Measurements from ENCODE around the gene LSMEM2.
"Not testable (repeated sequence)": the region's sequence is repeated elsewhere in the genome, so short reads cannot be mapped to it uniquely, and the experiment has no call there.

The LSMEM2 gene

DNA sequence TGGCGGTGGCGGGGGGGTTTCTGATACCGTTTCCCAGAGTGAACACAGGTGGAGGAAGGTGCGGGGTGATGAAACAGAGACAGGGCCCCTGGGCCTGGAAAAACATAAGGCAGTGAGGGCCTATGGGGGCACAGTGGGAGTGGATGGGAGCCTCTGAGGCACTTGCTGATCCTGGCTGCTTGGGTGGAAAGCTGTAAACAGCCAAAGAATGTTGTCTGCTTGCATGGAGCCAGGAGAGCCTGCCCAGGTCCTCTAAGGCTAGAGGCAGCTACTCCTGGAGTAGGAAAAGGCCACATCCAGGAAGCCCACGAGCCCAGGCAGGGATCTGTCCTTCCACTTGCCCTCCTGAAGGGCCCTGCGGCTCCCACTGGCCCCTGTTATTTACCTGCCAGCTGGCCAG lies 12.9 kb upstream of the LSMEM2 start:
- Mint-ChIP-seq H3K27me3 (peaks cover 5% of the 10 kb centered on the region), H3K27ac (no peak overlapping the region), H3K4me3 (no peak overlapping the region), H3K9me3 (ENCODE audit: low read depth) (no peaks in the 10 kb centered on the region), H3K4me1 (ENCODE audit: low read depth) (no peaks in the 10 kb centered on the region), H3K36me3 (no peaks in the 10 kb centered on the region)

DNA sequence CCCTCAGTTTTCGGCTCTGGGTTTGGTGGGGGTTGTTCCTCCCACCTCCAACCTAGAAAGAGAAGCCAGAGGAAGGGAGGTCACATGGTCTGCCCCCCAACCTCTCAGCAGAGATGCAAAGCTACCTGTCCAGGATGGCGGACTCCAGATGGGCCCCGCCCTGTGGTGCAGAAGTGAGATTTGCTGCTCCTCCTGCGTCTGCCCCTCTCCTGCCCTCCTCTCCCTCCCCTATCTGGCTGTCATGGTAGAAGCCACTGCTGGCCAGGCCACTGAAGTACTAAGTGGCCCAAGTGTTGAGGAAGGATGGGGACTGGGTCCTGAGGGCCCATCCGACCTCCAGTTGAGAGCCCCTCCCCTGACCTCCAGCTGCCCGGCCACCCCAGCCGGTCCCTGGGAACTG lies 12.1 kb upstream of the LSMEM2 start:
- no peak overlapping the region for H3K4me3 Mint-ChIP-seq
- no peaks in the 10 kb centered on the region for H3K36me3 Mint-ChIP-seq
- H3K27ac Mint-ChIP-seq: no peak overlapping the region
- H3K9me3 Mint-ChIP-seq (ENCODE audit: low read depth): no peaks in the 10 kb centered on the region
- no peaks in the 10 kb centered on the region for H3K4me1 Mint-ChIP-seq (ENCODE audit: low read depth)
- peaks cover 5% of the 10 kb centered on the region for H3K27me3 Mint-ChIP-seq

DNA sequence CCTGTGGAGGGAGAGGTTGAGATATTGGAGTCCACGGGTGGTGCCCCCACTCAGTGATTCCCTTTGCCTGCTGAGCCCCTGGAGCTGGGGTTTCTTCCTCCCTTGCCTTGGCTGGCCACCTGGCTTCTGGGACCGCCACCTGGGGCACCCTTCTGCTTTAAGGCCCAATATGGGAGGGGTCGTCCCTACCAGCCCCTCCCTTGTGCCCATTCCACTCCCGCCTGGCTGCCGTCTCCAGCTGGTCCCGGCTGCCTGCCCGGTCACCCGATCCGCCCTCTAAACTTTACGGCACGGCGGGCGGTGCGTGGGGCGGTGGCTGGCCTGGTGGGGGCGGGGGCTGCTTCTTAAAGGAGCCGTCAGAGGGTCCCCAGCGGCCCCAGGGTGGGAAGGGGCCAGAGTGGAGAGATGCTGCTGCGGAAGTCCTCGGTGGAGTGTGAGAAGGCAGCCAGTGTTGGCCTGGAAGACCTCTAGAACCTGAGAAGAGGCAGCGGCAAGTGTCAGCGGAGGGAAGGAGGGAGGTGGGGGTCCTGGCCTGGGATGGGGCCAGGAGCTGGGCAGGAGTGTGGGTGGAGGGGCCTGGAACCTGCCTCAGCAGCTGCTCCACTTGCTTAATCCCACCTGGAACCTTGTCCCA lies 11.5 kb upstream of the LSMEM2 start:
- Mint-ChIP-seq H3K27me3 (peaks cover 5% of the 10 kb centered on the region), H3K27ac (no peak overlapping the region), H3K4me3 (no peak overlapping the region), H3K36me3 (no peaks in the 10 kb centered on the region), H3K9me3 (ENCODE audit: low read depth) (no peaks in the 10 kb centered on the region), H3K4me1 (ENCODE audit: low read depth) (no peaks in the 10 kb centered on the region)

DNA sequence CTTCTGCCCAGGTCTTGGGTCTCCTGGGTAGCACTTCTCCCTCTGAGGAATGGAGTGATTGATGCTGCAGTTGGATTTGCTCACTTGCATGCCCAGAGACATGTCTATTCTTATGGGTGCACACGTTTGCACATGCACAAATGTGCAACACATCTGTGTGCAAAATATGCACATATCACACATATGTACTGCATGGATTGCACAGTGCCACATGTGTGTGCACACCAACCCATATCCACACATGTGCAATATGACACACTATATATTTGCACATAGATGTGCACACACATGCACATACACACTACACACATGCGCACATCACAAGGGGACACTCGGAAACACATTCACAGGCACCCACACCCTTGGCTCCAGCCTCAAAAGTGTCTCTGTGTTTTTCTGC lies 10.6 kb upstream of the LSMEM2 start:
- H3K4me3 Mint-ChIP-seq: no peak overlapping the region
- H3K27me3 Mint-ChIP-seq: peaks cover 9% of the 10 kb centered on the region
- H3K4me1 Mint-ChIP-seq (ENCODE audit: low read depth): peaks cover 4% of the 10 kb centered on the region
- H3K9me3 Mint-ChIP-seq (ENCODE audit: low read depth): no peaks in the 10 kb centered on the region
- no peaks in the 10 kb centered on the region for H3K36me3 Mint-ChIP-seq
- no peak overlapping the region for H3K27ac Mint-ChIP-seq

DNA sequence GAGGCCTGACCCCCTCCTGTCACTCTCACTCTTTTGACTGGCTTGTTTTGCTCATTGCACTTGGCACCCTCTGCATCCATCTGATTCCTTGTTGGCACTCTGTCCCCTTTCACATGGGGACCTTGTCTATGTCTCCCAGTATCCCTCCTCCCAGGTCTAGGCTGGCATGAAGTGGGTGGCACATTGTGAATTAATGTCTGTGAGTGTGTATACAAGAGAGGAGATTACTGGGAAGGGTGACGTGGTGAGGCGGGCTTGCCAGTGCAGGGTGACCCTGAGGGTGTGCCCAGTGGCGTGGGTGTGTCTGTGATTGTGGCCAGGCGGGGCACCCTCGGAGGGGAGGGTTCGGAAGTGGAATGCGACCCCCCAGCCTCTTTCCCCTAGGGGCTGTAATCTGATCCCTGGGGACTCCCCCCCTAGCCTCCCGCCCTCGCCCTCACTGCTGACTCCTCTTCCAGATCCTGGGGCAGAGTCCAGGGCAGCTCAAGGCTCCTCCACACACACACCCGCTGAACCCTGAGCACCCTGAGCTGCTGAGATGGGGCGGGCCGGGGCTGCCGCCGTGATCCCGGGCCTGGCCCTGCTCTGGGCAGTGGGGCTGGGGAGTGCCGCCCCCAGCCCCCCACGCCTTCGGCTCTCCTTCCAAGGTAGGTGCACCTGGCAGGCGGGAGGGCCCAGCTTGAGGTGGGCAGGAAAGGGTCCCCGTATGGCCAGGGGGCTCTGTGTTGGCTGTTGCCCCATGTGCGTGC lies 10.0 kb upstream of the LSMEM2 start, which contains the start of gene SEMA3B:
SEMA3B (plus strand) TSS at position 445 of the 749 bp plus-strand sequence; CDS start at position 539, 94 bp downstream.
- Mint-ChIP-seq H3K27me3 (peaks cover 9% of the 10 kb centered on the region), H3K9me3 (ENCODE audit: low read depth) (no peaks in the 10 kb centered on the region), H3K27ac (no peak within 1 kb of the TSS), H3K36me3 (no peaks in the 10 kb centered on the region), H3K4me1 (ENCODE audit: low read depth) (peaks cover 4% of the 10 kb centered on the region), H3K4me3 (no peak within 1 kb of the TSS)

DNA sequence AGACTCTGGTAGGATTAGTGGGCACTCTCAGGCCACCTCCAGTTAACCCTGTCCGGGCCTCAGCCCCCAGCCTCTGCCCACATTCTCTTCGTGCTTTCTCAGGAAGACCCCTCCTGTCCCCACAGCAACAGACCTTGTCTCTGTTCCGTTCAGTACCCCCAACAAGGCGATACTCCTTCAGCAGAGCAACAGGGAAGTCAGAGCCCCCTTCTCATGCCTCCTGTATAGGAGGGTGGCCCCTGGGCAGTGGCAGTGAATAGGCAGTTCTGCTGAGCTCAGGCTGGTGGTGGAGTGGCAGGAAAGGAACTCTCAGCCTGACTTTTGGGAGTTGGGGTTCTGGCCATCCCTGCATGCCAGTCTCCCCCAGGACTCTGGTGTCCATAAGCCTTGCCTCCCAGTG lies 9.4 kb upstream of the LSMEM2 start:
- no peaks in the 10 kb centered on the region for H3K36me3 Mint-ChIP-seq
- H3K9me3 Mint-ChIP-seq (ENCODE audit: low read depth): no peaks in the 10 kb centered on the region
- H3K4me1 Mint-ChIP-seq (ENCODE audit: low read depth): peaks cover 10% of the 10 kb centered on the region
- H3K27ac Mint-ChIP-seq: no peak overlapping the region
- H3K27me3 Mint-ChIP-seq: peaks cover 13% of the 10 kb centered on the region
- H3K4me3 Mint-ChIP-seq: no peak overlapping the region

DNA sequence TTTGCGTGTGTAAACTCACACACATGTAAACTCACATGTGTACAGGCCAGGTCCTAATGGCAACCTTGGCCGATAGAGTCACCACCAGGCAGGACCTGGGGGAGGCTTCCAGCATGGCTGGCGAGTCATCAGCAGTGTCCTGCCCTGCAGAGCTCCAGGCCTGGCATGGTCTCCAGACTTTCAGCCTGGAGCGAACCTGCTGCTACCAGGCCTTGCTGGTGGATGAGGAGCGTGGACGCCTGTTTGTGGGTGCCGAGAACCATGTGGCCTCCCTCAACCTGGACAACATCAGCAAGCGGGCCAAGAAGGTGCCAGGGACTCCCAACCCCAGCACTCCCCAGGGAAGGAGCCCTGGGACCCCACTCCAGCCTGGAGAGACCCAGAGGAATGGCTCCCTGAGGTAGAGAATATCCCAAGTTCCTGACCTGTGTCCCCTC lies 8.9 kb upstream of the LSMEM2 start:
- H3K27me3 Mint-ChIP-seq: peaks cover 15% of the 10 kb centered on the region
- no peaks in the 10 kb centered on the region for H3K9me3 Mint-ChIP-seq (ENCODE audit: low read depth)
- H3K36me3 Mint-ChIP-seq: no peaks in the 10 kb centered on the region
- peaks cover 13% of the 10 kb centered on the region for H3K4me1 Mint-ChIP-seq (ENCODE audit: low read depth)
- H3K4me3 Mint-ChIP-seq: no peak overlapping the region
- H3K27ac Mint-ChIP-seq: no peak overlapping the region

DNA sequence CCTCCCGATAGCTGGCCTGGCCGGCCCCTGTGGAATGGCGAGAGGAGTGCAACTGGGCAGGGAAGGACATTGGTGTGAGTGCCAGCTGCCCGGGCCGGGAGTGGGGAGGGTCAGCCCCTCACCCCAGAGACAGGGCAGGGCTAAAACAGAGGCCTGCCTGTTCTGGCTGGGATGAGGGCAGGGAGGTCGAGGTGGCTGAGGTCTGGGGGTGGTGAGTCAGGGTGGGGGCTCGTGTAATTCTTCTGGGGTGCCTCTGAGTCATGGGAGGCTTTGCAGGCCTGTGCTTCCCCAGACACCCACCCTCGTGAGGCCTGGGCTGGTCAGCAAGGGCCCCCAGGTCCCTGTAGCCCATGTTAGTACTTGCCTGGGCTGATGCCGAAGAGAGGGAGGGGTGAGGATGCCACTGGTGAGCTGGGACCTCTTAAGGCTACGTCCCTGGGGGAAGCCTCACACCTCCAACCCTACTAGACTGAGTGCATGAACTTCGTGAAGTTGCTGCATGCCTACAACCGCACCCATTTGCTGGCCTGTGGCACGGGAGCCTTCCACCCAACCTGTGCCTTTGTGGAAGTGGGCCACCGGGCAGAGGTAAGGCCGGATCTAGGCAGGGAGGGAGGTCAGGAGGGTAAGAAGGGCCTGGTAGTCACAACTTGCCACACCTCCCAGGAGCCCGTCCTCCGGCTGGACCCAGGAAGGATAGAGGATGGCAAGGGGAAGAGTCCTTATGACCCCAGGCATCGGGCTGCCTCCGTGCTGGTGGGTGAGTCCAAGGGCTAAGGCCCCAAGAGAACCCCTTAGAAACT lies 8.3 kb upstream of the LSMEM2 start:
- Mint-ChIP-seq H3K4me1 (ENCODE audit: low read depth) (peaks cover 17% of the 10 kb centered on the region), H3K9me3 (ENCODE audit: low read depth) (no peaks in the 10 kb centered on the region), H3K36me3 (no peaks in the 10 kb centered on the region), H3K4me3 (no peak overlapping the region), H3K27me3 (peaks cover 18% of the 10 kb centered on the region), H3K27ac (no peak overlapping the region)

DNA sequence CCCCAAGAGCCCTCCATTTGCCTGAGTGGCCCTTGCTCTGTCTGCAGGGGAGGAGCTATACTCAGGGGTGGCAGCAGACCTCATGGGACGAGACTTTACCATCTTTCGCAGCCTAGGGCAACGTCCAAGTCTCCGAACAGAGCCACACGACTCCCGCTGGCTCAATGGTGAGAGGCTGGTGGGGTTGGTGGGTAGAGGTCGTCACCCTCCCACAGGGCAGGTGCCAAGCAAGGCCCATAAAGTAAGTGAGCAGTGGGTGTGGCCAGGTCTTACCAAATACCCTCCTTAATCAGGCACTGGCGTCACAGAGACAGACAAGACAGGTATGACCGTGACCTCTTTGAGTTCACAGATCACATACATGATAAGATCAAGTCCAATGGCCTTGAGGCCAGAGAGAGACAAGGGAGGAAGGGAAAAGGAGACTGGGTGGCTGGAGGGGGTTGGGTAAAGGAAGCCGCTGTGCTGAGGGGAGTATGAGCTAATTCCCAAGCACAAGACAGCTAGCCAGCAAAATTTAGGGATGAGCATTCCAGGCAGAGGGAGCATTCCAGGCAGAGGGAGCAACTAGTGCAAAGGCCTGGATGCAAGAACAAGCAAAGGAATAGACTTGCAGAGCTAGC lies 7.5 kb upstream of the LSMEM2 start:
- Mint-ChIP-seq H3K4me3 (no peak overlapping the region), H3K36me3 (no peaks in the 10 kb centered on the region), H3K9me3 (ENCODE audit: low read depth) (no peaks in the 10 kb centered on the region), H3K4me1 (ENCODE audit: low read depth) (peaks cover 21% of the 10 kb centered on the region), H3K27ac (no peak overlapping the region), H3K27me3 (peaks cover 18% of the 10 kb centered on the region)

DNA sequence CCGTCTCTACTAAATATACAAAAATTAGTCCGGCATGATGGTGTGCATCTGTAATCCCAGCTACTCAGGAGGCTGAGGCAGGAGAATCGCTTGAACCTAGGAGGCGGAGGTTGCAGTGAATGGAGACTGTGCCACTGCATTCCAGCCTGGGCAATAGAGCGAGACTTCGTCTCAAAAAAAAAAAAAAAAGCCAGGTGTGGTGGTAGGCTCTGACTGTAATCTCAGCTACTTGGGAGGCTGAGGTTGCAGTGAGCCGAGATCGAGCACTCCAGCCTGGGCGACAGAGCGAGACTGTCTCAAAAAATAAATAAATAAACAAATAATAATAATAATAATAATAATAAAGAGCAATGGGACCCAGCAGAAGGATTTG lies 6.4 kb upstream of the LSMEM2 start:
- not testable (repeated sequence) for H3K36me3 Mint-ChIP-seq; H3K27ac Mint-ChIP-seq; H3K9me3 Mint-ChIP-seq (ENCODE audit: low read depth); H3K4me3 Mint-ChIP-seq
- peaks cover 21% of the 10 kb centered on the region for H3K4me1 Mint-ChIP-seq (ENCODE audit: low read depth)
- H3K27me3 Mint-ChIP-seq: peaks cover 18% of the 10 kb centered on the region

DNA sequence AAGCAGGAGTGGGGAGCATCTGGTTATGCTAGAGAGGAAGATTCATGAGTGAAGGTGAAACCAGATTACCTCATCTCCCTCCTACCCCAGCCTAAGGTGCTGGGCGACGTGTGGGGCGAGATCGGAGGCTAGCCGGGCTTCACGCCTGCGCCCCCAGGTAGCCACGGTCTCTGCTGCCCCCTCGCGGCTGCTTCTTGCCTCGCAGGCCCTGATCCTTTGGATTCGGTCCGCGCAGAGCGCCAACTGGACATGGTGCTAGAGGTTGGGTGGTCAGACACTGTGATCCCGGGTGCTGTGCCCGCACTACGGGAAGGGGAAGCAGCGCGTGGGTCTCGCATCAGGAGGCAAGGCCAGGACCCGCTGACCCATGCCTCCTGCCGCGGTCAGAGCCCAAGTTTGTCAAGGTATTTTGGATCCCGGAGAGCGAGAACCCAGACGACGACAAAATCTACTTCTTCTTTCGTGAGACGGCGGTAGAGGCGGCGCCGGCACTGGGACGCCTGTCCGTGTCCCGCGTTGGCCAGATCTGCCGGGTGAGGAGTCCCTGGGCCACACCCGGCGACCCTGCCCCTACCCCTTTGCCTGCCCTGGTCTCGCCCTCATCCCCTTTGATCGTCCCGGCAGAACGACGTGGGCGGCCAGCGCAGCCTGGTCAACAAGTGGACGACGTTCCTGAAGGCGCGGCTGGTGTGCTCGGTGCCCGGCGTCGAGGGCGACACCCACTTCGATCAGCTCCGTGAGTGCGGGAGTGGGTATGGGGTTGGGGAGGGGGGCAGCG lies 5.8 kb upstream of the LSMEM2 start:
- no peaks in the 10 kb centered on the region for H3K36me3 Mint-ChIP-seq
- peak overlapping the region; percentile 74 for H3K4me3 Mint-ChIP-seq
- H3K4me1 Mint-ChIP-seq (ENCODE audit: low read depth): peaks cover 21% of the 10 kb centered on the region
- no peak overlapping the region for H3K27ac Mint-ChIP-seq
- H3K27me3 Mint-ChIP-seq: peaks cover 18% of the 10 kb centered on the region
- H3K9me3 Mint-ChIP-seq (ENCODE audit: low read depth): no peaks in the 10 kb centered on the region

DNA sequence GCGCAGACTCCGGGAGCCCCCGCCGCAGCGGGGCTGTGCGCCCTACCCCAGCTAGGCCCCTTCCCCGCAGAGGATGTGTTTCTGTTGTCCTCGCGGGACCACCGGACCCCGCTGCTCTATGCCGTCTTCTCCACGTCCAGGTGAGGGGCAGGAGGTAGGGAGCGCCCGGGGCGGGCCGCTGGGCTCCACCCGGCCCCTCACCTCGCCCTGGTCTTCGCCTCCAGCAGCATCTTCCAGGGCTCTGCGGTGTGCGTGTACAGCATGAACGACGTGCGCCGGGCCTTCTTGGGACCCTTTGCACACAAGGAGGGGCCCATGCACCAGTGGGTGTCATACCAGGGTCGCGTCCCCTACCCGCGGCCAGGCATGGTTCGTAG lies 5.2 kb upstream of the LSMEM2 start:
- no peaks in the 10 kb centered on the region for H3K36me3 Mint-ChIP-seq
- peaks cover 21% of the 10 kb centered on the region for H3K4me1 Mint-ChIP-seq (ENCODE audit: low read depth)
- H3K9me3 Mint-ChIP-seq (ENCODE audit: low read depth): no peaks in the 10 kb centered on the region
- no peak overlapping the region for H3K27ac Mint-ChIP-seq
- no peak overlapping the region for H3K4me3 Mint-ChIP-seq
- peaks cover 14% of the 10 kb centered on the region for H3K27me3 Mint-ChIP-seq

DNA sequence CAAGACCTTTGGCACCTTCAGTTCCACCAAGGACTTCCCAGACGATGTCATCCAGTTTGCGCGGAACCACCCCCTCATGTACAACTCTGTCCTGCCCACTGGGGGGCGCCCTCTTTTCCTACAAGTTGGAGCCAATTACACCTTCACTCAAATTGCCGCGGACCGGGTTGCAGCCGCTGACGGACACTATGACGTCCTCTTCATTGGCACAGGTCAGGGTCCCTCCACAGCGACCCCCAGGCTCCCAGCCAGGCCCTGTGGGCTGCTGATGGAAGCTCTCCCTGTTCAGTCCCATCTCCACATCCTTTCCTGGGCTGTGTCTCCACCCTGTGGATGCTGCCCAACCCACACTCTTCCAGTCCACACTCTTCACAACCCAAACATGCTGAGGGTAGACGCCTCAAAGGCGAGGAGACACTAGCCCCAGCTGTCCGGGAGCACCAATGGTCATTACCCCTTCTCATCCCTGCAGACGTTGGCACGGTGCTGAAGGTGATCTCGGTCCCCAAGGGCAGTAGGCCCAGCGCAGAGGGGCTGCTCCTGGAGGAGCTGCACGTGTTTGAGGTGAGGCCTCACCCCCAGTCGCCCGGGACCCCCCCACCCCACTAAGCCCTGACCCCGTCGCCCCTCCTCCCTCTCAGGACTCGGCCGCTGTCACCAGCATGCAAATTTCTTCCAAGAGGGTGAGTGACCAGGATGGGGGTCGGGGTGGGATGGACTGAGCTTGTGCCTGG lies 4.3 kb upstream of the LSMEM2 start:
- Mint-ChIP-seq H3K4me3 (peak overlapping the region; percentile 60), H3K9me3 (ENCODE audit: low read depth) (no peaks in the 10 kb centered on the region), H3K36me3 (no peaks in the 10 kb centered on the region), H3K4me1 (ENCODE audit: low read depth) (peaks cover 21% of the 10 kb centered on the region), H3K27me3 (peaks cover 13% of the 10 kb centered on the region), H3K27ac (no peak overlapping the region)

All from activated naive CD8-positive, alpha-beta T cell (primary cell).